Measurements from ENCODE around the gene SPTBN1. TPM values are rescaled to one million over a fixed set of nuclear protein-coding genes. Genes with fewer than 3 reads are reported as not detected.

The SPTBN1 gene
- total RNA-seq, 1 donor from 2014 or later = 108 TPM

DNA sequence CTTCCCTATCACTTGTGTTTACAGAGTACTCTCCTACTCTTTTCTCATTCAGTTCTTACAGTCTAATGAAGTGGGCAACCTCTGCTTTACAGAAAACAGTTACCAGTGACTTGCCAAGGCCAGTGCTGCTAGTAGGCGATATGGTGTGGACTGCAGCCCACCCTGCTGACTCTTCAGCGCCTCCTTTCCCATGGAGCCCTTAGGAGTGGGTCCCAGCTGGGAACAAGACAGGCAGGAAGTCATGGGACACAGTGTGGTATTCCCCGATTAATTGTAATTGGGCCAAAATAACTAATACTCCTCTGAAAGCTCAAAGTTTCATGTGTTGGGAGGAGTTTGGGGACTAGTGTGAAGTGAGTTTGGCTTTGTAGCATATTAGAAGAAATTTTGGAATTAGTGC lies 147.2 kb downstream of the SPTBN1 start:
- DNase-seq (ENCODE audit: low spot score) (no peak), ATAC-seq (peak; percentile 51)

DNA sequence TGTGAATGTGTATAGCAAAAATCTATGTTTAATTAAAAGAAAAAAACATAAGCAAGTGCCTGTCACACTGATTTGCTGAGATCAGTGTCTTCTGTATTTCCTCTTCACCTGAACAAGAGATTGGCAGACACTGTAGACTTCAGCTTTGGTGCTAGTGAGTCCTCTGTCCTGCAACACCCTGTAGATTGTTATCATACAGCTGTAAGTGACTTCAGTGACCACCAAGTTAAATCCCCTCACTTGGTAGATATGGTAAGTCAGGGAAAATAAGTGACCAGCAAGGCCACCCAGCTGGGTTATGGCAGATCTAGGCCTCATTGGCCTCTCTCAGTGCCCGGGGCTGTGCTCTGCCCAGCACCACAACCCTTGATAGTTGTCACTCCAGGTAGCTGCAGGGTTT lies 147.7 kb downstream of the SPTBN1 start:
- ATAC-seq (no peak), DNase-seq (ENCODE audit: low spot score) (no peak)

DNA sequence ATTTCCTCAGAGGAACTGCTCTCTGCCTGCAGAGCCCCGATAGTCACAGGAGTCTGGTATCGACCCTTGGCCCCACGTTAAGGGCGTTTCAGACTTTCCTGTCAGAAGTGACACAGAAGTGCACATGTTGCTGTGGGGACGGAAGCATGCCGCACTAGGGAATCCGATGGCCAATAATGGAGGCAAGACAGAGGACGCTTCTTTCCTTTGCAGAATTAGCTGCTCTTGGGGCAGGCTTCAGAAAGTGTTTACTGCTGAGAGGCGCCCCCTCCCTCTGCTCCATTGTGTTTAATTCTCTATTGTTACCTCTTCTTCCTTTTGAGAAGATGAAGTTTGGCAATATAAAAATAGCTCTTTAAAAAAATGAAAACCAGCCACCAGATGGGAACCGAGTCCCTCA lies 148.7 kb downstream of the SPTBN1 start:
- ATAC-seq (no peak), DNase-seq (ENCODE audit: low spot score) (no peak)

DNA sequence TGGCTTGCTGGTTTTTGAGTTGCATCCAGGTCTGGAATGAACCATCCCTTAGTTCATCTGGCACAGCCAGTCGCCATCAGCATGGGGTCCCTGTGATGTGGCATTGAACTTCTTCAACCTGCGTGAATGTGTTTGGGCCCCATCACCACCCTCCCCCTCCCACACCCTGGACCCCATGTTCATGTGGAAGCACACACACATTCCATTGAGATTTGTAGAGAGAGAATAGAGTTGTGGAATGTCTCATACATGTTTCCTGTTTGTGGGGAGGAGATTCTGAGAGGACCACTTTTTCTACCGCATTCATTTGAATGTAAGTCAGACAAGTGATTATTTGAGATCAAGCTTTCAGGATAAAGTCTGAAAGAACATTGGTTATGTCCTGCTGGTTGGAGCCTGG lies 149.7 kb downstream of the SPTBN1 start:
- DNase-seq (ENCODE audit: low spot score) = no peak
- ATAC-seq = no peak

DNA sequence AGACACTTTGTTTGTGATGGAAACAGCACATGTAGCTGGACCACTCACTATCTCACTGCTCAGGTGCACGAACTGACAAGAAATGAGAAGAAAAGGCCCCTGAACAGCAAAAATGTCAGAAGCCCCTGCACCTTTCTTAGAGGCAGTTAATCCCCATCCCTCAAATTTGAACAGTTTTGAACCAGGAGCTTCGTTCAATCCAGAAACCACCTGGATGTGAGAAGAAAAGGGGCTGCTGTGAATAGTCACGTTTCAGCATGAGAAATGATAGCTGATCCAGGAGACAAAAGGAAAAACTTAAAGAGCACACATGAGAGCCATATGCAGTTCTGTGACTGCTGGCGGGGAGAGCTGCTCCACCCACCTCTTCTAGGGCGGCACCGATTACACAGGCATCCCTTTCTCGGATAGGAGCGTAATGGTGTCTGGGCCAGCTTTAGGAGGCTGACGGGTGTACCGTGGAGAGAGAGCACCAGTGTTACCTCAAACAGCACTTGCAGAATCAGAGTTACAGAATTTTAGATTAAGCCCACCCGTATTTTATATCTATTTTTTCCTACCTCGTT lies 150.3 kb downstream of the SPTBN1 start:
- peak; percentile 37 for DNase-seq (ENCODE audit: low spot score)
- no peak for ATAC-seq

DNA sequence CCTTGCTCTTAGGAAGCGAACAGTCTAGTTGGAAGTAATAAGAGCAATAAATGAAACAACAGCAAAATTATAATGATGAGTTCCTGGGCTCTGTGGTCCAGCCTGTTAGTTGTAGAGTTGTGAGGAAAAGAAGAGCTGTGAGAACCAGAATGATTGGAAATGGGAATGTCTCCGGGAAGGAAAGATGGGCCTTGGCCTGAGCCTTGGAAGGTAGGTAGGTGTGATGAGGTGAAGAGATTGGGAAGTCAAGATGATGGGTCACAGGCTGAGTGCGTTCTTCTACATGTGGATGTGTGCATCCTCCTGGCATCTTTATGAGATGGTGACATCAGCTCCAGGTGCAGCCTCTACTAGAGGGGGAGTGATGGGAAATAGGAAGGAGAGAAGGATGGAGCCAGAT lies 152.1 kb downstream of the SPTBN1 start:
- DNase-seq (ENCODE audit: low spot score) (no peak), ATAC-seq (no peak)

DNA sequence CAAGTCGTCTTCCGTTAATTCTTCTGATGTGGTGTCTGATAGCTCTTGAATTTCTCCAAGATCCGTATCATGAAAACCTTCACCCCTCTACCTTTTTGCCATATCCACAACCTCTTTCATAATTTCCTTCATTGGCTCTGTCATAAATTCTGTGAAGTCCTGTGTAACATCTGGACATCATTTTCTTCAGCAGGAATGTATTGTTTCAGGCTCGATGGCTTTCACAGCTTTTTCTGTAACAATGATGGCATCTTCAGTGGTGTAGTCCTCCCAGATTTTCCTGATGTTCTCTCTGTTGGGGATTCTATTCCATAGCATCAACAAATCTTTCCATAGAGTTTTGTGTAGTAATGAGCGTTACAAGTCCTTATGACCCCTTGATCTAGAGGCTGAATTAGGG lies 153.1 kb downstream of the SPTBN1 start:
- ATAC-seq (no peak), DNase-seq (ENCODE audit: low spot score) (no peak)

DNA sequence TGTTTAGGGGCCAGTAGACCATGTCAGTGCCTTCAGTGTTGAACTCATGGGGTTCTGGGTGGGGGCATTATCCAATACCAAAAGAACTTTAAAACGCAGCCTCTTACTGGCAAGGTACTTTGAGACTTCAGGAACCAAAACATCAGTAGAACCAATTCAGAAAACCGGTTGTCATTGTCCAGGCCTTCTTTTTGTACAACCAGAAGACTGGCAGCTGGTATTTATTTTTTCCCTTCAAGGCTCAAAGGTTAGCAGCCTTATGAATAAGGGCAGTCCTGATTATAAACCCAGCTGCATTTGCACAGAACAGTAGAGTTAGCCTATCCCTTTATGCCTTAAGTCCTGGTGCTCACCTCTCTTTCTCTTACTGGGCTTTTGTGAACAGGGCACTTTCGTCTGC lies 153.5 kb downstream of the SPTBN1 start:
- DNase-seq (ENCODE audit: low spot score) (peak; percentile 32), ATAC-seq (peak; percentile 74)

DNA sequence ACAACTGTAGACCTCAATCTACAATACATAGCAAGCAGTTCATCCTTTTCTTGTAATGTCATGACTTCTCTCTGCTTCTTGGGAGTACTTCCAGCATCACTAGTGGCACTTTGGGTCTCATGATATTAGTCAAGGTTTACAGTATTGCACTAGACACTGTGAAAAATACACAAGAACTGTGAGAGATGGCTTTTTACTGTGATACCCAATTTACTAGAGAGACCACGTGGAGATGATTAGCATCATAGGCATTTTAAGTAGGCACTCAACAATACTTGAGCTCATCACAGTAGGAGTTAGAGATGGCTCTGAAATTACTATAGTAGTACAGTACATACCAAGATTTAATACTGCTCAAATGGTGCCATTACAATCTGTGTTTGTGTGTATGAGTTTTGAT lies 154.6 kb downstream of the SPTBN1 start:
- ATAC-seq (no peak), DNase-seq (ENCODE audit: low spot score) (no peak)

DNA sequence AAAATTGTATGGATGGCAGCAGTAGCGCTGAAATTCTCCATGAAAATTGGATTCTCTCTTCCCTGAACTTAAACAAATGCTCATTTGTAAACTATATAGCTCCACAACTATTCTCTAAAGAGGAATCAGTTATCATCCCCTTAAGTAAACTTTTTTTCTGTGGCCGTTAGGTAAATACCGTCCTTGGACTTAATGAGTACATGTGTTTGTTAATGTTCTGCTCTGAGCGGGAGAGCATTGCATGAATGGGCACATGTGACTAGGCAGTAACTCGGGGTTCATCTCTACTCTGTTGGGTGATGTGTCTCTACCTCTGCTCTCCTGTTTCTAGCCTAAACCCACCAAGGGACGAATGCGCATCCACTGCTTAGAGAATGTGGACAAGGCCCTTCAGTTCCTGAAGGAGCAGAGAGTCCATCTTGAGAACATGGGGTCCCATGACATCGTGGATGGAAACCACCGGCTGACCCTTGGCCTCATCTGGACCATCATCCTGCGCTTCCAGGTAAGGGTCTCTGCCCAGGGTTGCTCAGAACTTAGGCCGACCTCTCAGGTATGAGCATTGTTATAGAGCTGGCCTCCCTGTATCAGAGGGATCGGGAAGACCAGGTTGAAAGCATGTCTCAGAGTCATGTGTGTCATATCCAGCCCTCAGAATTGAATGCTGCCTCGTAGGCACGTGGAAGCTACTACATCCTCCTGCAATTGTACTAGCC lies 155.9 kb downstream of the SPTBN1 start:
- ATAC-seq (peak; percentile 57), DNase-seq (ENCODE audit: low spot score) (peak; percentile 44)

DNA sequence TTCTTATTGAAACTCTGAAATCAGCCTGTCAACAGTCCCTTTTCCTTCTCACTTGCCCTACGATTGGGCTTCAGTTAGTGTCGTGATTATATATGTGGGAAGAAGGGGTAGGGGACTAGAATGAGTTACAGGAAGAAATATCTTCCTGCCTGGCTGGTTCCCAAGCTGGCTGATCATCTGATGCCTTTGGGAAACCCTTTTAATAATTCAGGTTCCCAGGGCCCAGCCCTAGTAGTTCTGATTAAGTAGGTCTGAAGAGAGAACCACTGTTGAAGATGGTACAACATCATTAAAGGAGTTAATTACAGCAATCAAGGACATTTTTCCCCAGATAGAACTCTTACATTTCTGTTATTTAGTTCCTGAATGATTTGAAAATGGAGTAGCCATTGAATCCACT lies 157.3 kb downstream of the SPTBN1 start:
- ATAC-seq (no peak), DNase-seq (ENCODE audit: low spot score) (no peak)

DNA sequence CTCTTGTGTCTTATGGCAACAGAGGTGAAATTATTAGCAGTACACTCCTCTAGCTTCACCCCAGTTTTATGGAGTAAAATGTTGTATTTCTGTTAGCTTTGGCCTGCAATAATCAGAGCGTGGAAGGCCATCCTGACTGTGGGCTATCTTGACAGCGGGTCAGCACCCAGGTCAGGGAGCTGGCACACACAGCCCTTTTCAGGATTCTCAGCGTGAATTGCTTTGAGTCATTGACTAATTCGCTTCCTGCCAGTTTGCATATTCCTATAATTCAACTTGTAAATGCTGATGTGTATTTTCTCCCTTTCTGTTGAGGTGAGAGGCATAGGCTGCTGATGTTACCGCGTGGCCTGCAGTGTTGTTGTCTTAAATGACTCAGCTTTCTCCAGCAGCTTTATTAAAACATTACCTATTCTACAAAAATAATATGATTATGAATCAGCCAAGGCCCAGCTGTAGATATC lies 157.7 kb downstream of the SPTBN1 start:
- ATAC-seq (peak; percentile 57), DNase-seq (ENCODE audit: low spot score) (peak; percentile 52)

DNA sequence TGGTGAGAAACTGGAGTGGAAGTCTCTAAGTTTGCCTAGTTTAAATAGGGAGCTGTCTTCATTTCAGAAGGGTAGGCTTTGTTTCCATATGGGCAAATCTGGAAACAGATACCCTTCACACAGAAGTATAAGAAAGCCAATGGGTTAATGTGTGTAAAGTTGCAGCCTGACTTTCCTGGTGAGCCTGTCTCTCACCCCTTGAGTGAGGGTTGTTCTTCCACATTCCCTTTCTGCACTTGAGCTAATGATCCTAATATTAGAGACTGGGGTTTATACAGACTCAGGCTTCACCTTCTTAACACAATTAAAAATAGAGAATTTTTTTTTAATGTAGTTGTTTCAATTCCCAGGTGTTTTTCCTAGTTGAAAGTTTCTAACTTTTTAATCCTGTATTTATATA lies 158.7 kb downstream of the SPTBN1 start:
- no peak for ATAC-seq
- DNase-seq (ENCODE audit: low spot score) = no peak

DNA sequence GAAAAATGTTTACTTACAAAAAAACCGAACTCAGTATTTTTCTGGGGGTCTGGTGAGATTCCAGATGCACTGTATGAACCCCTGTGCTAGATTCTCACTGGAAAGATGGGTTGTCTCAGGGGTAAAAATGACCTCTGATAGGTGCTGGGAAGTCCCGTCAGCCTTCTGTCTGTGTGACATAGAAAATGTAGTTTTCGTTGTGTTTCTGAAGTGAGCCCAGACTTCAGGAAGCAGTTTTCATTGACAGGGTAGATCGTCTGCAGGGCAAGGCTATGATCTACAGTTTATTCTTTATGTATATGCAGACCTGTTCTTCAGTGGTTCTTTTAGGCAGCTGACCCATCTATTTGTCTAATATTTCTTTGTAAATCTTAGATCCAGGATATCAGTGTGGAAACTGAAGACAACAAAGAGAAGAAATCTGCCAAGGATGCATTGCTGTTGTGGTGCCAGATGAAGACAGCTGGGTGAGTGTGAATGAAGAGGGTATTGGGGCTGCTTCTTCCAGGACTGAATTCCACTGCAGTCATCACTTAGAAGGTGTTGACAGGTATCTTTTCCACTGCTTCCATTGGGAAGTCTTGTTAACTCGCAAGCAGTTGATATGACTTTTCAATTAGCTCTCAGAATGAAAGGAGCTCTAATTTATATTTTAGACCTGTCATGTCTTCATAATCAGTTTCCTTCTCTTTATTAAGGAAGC lies 159.9 kb downstream of the SPTBN1 start:
- ATAC-seq (no peak), DNase-seq (ENCODE audit: low spot score) (no peak)

DNA sequence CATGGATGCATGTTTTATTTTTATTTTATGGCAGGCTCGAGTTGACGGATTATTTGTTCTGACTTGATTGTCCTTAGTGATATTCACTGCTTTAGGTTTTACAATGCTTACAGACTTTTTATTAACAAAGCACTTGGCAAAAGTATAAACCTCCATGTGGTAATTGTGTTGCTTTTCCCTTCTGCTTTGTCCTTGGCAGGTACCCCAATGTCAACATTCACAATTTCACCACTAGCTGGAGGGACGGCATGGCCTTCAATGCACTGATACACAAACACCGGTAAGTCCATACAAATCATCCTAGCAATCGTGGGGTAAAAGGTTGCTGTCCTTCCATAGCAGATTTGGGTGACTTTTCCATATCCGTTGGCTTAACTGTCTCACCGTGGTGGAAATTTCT lies 161.3 kb downstream of the SPTBN1 start:
- ATAC-seq = peak; percentile 72
- DNase-seq (ENCODE audit: low spot score) = peak; percentile 79

DNA sequence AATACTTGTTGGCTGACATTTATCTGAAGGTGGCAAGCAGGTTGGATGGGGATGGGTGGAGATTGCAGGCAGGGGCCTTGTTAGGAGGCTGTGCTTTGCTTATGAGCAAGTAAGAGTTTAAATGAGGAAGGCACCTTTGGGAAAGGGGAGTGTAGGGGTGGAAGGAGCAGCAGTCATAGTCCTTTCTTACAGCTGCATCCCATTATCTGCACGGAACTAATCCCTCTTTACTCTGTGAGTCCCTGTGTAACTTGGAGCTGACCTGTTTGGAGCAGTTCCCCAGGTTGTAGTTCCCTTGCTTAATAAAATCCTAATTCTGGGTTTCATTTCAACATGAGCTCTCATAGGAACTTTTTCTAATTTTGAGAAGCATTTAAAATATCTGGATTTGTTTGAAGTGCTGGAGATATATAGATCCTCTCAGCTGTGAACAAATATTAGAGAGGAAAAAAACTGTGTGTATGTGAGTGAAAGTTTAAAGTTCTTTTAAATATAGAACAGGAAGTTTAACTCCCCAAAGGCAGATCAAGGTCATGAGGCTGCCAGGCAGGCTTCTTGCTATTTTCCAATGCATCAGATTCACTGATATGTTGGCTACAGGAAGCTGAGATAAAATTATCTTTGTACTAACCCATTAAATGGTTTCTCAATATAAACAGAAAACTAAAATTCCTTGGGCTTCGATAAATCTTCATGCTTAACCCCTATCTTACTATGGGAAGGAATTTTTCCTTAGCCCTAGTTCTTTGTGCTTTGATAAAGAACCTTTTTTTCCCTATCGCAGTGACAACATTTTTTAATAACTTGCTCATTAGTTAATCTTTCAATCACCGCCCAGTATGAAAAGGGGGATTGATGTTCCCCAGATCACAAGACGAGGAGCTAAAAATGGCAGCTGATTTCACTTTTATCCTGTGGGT lies 162.8 kb downstream of the SPTBN1 start:
- DNase-seq (ENCODE audit: low spot score) = no peak
- peak; percentile 57 for ATAC-seq

DNA sequence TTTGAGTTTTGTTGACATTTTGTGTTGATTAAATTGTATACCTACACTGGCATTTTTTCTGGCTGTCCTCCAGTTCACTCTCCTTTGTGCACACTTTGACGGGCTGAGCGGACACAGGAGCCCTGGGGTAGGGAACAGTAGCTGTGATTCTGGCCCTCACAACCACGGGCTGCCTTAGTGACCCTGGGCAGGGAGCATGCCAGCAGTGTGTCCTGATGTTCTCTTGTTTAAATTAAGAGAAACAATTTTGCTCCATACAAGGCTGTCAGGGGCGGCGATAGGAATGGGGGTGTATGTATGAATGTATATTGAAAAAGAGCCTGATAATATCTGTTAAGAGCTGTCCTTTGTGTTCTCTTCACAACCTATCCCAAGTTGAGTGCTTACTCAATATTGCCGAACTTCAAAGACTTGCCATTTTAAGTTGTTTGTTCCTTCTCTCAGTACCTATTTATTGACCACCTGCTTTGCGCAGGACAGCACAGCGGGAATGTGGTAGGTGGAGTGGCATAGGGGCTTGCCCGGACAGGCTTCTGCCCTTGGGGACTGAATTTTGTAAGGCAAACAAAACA lies 163.6 kb downstream of the SPTBN1 start:
- no peak for ATAC-seq
- no peak for DNase-seq (ENCODE audit: low spot score)

DNA sequence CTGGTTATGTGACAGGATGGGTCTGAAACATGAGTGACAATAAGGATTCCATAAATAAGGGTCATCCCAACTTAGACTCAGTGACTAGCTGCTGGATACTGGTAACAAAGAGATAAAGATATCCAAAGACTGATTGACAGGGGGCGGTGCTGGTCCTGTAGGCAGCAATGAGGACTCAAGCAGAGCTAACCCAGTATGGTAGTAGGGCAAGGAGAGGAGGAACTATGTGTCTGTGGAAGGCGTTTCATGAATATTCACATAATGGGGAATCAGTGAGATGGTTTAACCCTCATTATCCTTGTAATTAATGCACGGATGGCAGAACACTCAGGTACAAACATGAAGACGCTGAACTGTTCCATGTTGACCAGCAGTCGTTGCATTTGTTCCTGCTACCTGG lies 164.8 kb downstream of the SPTBN1 start:
- DNase-seq (ENCODE audit: low spot score) (no peak), ATAC-seq (no peak)

DNA sequence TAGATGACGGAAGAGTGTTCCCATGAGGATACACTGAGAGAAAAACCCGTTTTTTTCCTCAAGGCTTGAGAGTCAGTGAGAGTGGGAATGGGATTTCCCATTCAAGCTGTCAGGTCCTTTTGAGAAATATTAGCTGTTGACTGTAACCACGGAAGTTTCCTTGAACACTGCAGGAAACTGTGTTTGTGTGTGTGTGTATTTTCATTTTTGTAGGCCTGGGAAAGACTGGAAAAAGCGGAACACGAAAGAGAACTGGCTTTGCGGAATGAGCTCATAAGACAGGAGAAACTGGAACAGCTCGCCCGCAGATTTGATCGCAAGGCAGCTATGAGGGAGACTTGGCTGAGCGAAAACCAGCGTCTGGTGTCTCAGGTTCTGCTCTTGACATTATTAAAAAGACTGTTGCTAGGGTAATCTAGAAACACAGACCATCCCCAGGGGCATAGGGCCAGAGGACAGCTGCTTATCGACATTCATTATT lies 168.5 kb downstream of the SPTBN1 start:
- ATAC-seq (no peak), DNase-seq (ENCODE audit: low spot score) (no peak)

DNA sequence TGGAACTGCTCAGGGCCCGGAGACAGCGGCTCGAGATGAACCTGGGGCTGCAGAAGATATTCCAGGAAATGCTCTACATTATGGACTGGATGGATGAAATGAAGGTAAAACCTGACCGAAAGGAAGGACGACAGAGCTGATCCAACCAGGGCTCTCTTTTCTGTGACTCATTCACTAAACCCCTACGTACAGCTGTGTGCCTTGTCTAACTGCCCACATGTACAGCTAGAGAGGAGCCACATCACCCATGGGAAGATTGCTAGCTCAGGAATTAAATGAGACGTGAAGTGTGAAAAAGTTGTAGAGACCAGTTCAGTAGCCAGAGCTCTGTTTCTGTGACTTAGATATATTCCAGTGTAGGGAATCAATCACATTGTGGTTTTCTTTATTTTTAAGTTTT lies 170.0 kb downstream of the SPTBN1 start:
- ATAC-seq (no peak), DNase-seq (ENCODE audit: low spot score) (no peak)

DNA sequence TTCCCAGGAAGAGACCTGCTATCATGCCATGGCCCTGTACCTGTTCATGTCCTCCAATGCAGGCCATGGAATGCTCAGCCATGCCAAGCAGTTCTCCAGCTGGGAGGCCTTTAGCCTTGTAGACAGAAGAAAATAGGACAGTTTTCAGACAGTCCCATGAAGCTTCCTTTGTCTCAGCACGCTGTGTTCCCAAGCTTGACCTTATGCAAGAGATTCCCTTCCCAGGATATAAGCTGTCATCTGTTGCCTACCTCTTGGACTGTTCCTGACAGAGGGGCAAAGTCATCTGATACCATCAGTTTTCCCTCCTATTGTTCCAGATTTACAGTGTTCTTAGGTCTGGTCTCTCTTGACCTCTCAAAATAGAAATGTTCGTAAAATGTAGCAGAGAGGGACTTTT lies 170.8 kb downstream of the SPTBN1 start:
- ATAC-seq (no peak), DNase-seq (ENCODE audit: low spot score) (no peak)
